IMR-90 (cell line): Measurements from ENCODE around the gene MINAR1.

Experiments
- BHLHE40 ChIP-seq: fragments of 150-350 bp; IDR thresholded peaks from 2 replicates; pipeline ENCODE4 v1.6.1; 2016; ENCODE audit warnings: mild to moderate bottlenecking, low read depth, low read length
- CHD1 ChIP-seq: IDR thresholded peaks from 2 replicates; pipeline ENCODE4 v1.6.1; 2012; ENCODE audit warnings: low read depth, low read length, improper control_type of control experiment
- POLR2A ChIP-seq: IDR thresholded peaks from 2 replicates; pipeline ENCODE4 v1.6.1; 2012; ENCODE audit warnings: mild to moderate bottlenecking, low read depth, low read length
- RFX5 ChIP-seq: IDR thresholded peaks from 2 replicates; pipeline ENCODE4 v1.8.0; 2012; ENCODE audit warnings: low read depth, mild to moderate bottlenecking, low read length, moderate library complexity
- SMC3 ChIP-seq: fragments of 150-350 bp; IDR thresholded peaks from 2 replicates; pipeline ENCODE4 v1.6.1; 2016; ENCODE audit warnings: low read depth, mild to moderate bottlenecking, antibody characterized with exemption, low read length, moderate library complexity
- TF ChIP-seq, protein P1 (sequence below): conservative IDR thresholded peaks from 2 replicates; pipeline ENCODE4 v1.5.1; 2012; ENCODE audit warnings: mild to moderate bottlenecking, low read depth, low read length, improper control_type of control experiment
- TF ChIP-seq, protein P2 (sequence below): fragments of 150-350 bp; IDR thresholded peaks from 2 replicates; pipeline ENCODE4 v1.6.1; 2016; ENCODE audit warnings: low read depth, mild to moderate bottlenecking, low read length, moderate library complexity, borderline replicate concordance

DNA sequence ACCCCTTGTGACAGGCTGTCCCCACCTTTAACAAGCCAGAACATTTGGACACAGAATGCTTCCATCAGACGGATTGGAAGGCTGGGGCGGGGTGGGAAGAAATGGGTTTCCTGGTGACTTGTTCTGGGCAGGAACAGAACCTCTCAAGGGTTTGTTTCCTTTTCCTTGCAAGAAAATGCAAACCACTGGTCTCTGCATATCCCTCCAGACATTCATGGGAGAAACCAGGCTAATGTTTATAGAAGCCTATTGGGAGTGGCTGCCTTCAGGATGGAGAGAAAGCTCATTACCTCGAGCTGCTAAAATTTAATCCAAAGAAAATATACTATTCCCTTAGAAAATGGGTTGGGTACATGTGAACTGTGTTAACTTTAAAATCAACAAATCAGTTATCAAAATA, 21.9 kb downstream of the MINAR1 start:
- TF ChIP-seq, protein P1, sequence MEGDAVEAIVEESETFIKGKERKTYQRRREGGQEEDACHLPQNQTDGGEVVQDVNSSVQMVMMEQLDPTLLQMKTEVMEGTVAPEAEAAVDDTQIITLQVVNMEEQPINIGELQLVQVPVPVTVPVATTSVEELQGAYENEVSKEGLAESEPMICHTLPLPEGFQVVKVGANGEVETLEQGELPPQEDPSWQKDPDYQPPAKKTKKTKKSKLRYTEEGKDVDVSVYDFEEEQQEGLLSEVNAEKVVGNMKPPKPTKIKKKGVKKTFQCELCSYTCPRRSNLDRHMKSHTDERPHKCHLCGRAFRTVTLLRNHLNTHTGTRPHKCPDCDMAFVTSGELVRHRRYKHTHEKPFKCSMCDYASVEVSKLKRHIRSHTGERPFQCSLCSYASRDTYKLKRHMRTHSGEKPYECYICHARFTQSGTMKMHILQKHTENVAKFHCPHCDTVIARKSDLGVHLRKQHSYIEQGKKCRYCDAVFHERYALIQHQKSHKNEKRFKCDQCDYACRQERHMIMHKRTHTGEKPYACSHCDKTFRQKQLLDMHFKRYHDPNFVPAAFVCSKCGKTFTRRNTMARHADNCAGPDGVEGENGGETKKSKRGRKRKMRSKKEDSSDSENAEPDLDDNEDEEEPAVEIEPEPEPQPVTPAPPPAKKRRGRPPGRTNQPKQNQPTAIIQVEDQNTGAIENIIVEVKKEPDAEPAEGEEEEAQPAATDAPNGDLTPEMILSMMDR = no peak
- TF ChIP-seq POLR2A = no peak
- TF ChIP-seq SMC3 = no peak
- TF ChIP-seq RFX5 = no peak
- TF ChIP-seq, protein P2, sequence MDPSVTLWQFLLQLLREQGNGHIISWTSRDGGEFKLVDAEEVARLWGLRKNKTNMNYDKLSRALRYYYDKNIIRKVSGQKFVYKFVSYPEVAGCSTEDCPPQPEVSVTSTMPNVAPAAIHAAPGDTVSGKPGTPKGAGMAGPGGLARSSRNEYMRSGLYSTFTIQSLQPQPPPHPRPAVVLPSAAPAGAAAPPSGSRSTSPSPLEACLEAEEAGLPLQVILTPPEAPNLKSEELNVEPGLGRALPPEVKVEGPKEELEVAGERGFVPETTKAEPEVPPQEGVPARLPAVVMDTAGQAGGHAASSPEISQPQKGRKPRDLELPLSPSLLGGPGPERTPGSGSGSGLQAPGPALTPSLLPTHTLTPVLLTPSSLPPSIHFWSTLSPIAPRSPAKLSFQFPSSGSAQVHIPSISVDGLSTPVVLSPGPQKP = no peak
- TF ChIP-seq CHD1 = no peak
- no peak for TF ChIP-seq BHLHE40
